CD14-positive monocyte (primary cell): ENCODE data around the gene RBP7. TPM values are rescaled to one million over a fixed set of nuclear protein-coding genes. Genes with fewer than 3 reads are reported as not detected.

Experiments used
- DNase-seq, 3 donors: peaks; one replicate each; pipeline ENCODE4 v3.0.0-alpha.2; 2011 to 2022
- H2AFZ ChIP-seq: 2 replicates; pipeline ENCODE4 v1.6.0; 2012; ENCODE audit warnings: mild to moderate bottlenecking, low read depth, low read length, inconsistent platforms; ENCODE audit not compliant: insufficient read depth, poor library complexity, severe bottlenecking
- H3K27ac ChIP-seq, 2 donors: 1 replicate in 1 of 2; 2 replicates in 1 of 2; pipeline ENCODE4 v1.5.1; 2012 to 2013; ENCODE audit warnings: low read length in 2 of 2, control low read depth in 1 of 2, inconsistent platforms in 1 of 2, low read depth in 1 of 2, mild to moderate bottlenecking in 1 of 2
- H3K27me3 ChIP-seq, 2 donors: one replicate each; pipeline versions ENCODE4 v1.6.0 to v1.6.1; 2011 to 2013; ENCODE audit warnings: low read length in 2 of 2; ENCODE audit not compliant: control insufficient read depth in 2 of 2, insufficient read depth in 2 of 2
- H3K36me3 ChIP-seq, 2 donors: replicated peaks in 1 of 2; 1 replicate in 1 of 2; 2 replicates in 1 of 2; pipeline versions ENCODE4 v1.5.1 to v1.6.1; 2012 to 2013; ENCODE audit warnings: low read length in 2 of 2, control low read depth in 1 of 2, inconsistent platforms in 1 of 2, mild to moderate bottlenecking in 1 of 2; ENCODE audit not compliant: insufficient read depth in 2 of 2, control insufficient read depth in 1 of 2
- H3K4me1 ChIP-seq, 2 donors: 1 replicate in 1 of 2; 2 replicates in 1 of 2; pipeline versions ENCODE4 v1.5.1 to v1.6.1; 2012 to 2013; ENCODE audit warnings: low read length in 2 of 2, control low read depth in 1 of 2, inconsistent platforms in 1 of 2, mild to moderate bottlenecking in 1 of 2, moderate library complexity in 1 of 2; ENCODE audit not compliant: insufficient read depth in 2 of 2, control insufficient read depth in 1 of 2
- H3K4me2 ChIP-seq: replicated peaks from 2 replicates; pipeline ENCODE3; 2012; ENCODE audit warnings: low read length, moderate library complexity, mild to moderate bottlenecking; ENCODE audit not compliant: poor library complexity, severe bottlenecking; ENCODE audit errors: extremely low read depth
- H3K4me3 ChIP-seq, 3 experiments: fragments of 200-600 bp in 1 of 3; sonication (generic) in 1 of 3; replicated peaks in 1 of 3; 1 replicate in 2 of 3; 2 replicates in 1 of 3; pipeline ENCODE4 v1.5.1; 2011 to 2013; ENCODE audit warnings: low read length in 3 of 3, mild to moderate bottlenecking in 3 of 3, control low read depth in 2 of 3, low read depth in 2 of 3, inconsistent platforms in 1 of 3, moderate library complexity in 1 of 3
- H3K79me2 ChIP-seq: 2 replicates; pipeline ENCODE4 v1.6.0; 2012; ENCODE audit warnings: mild to moderate bottlenecking, control low read depth, inconsistent platforms, low read length, moderate library complexity; ENCODE audit not compliant: insufficient read depth
- H3K9ac ChIP-seq: 2 replicates; pipeline ENCODE4 v1.6.0; 2017; ENCODE audit warnings: low read length, mild to moderate bottlenecking; ENCODE audit not compliant: insufficient read depth, poor library complexity, severe bottlenecking
- H3K9me3 ChIP-seq, 2 donors: replicated peaks in 1 of 2; 1 replicate in 1 of 2; 2 replicates in 1 of 2; pipeline versions ENCODE4 v1.5.1 to v1.6.1; 2012 to 2013; ENCODE audit warnings: low read length in 2 of 2, control low read depth in 1 of 2; ENCODE audit not compliant: control insufficient read depth in 1 of 2, insufficient read depth in 1 of 2
- H4K20me1 ChIP-seq: 2 replicates; pipeline ENCODE4 v1.6.0; 2012; ENCODE audit warnings: mild to moderate bottlenecking, low read length, control low read depth, moderate library complexity; ENCODE audit not compliant: insufficient read depth
- H3K27ac Mint-ChIP-seq, 7 donors: one replicate each; pipeline ENCODE4 v1.8.0; 2020; ENCODE audit warnings: mild to moderate bottlenecking in 7 of 7, mixed read lengths in 7 of 7, moderate library complexity in 6 of 7, inconsistent platforms in 2 of 7
- H3K27me3 Mint-ChIP-seq, 3 donors: one replicate each; pipeline ENCODE4 v1.8.0; 2021 to 2022; ENCODE audit warnings: low read depth in 3 of 3, mild to moderate bottlenecking in 3 of 3, mixed read lengths in 3 of 3, moderate library complexity in 3 of 3, inconsistent platforms in 1 of 3
- H3K36me3 Mint-ChIP-seq, 2 donors: one replicate each; pipeline ENCODE4 v1.8.0; 2020; ENCODE audit warnings: mixed read lengths in 2 of 2, inconsistent platforms in 1 of 2, mild to moderate bottlenecking in 1 of 2
- H3K4me1 Mint-ChIP-seq: one replicate; pipeline ENCODE4 v1.8.0; 2020; ENCODE audit warnings: mild to moderate bottlenecking, mixed read lengths
- H3K4me3 Mint-ChIP-seq, 2 donors: one replicate each; pipeline ENCODE4 v1.8.0; 2020; ENCODE audit warnings: mild to moderate bottlenecking in 2 of 2, mixed read lengths in 2 of 2, moderate library complexity in 1 of 2
- H3K9me3 Mint-ChIP-seq, 7 donors: one replicate each; pipeline ENCODE4 v1.8.0; 2020 to 2022; ENCODE audit warnings: mixed read lengths in 7 of 7, mild to moderate bottlenecking in 6 of 7, moderate library complexity in 6 of 7, inconsistent platforms in 2 of 7
- CTCF ChIP-seq: fragments of 200-600 bp; IDR thresholded peaks from one replicate; pipeline ENCODE4 v1.8.0; 2022; ENCODE audit warnings: antibody characterized with exemption, mild to moderate bottlenecking
- WGBS: methylation state at CpG from one replicate; pipeline ENCODE4 v1.1.5; 2013; ENCODE audit warnings: missing lambda C conversion rate; ENCODE audit not compliant: insufficient coverage; 5-methylcytosine and 5-hydroxymethylcytosine counted together
- intact Hi-C, 2 donors: fragments of 100-400 bp; cut with micrococcal nuclease; formaldehyde crosslinking; loops; one replicate each; pipeline versions ENCODE4 v1.15.0 to v1.15.1; 2023
- polyA plus RNA-seq, 3 donors: library from polyadenylated mRNA; depleted of rRNA in 1 of 3; unstranded in 2 of 3; stranded (reverse) in 1 of 3; fragments of 300-500 nt in 2 of 3; fragments of >200 nt in 1 of 3; fragmentation: Illumina TruSeq in 2 of 3; gene quantifications; 1 replicate in 2 of 3; 2 replicates in 1 of 3; pipeline ENCODE4 v1.2.3, GENCODE V29; 2012 to 2021
- small RNA-seq: library from RNA; depleted of rRNA; stranded (forward); fragments of <200 nt; gene quantifications from one replicate; pipeline ENCODE3, GENCODE V24; 2012; ENCODE audit warnings: low read depth; ENCODE audit not compliant: insufficient read length

RBP7 gene
- polyA plus RNA-seq, 3 donors, result 116 to 340 (median 306) TPM

DNA sequence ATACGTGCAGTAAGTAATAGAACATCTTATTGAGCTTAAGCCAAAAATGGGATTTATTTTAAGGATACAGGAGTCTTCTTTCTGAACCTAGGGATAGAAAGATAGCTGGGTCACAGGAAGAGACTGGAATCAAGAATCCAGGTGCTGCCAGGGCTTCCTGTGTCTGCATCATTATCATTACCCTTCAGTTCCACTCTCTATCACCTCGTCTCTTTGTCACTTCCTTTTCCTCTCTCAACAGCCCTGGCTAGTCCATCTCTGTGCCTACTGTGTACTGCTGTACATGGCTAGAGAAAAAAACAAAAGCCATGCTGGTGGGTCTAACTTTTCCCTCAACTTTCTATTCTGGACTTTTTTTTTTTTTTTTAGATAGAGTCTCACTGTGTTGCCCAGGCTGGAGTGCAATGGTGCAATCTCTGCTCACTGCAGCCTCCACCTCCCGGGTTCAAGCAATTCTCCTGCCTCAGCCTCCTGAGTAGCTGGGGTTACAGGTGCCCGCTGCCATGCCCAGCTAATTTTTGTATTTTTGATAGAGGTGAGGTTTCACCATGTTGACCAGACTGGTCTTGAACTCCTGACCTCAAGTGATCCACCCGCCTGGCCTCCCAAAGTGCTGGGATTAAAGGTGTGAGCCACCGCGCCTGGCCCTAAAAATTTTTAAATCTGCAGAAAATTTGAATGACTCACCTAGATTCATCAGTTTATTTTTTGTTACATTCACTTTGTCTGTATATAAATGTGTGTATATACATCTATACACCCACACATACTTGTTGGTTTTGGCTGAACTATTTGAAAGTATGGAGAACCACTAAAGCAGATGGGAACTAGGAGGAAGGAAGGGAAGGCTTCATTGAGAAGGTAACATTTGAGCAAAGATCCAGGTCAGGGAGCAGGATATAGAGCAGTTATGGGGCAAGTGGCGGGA lies 67.7 kb downstream of the RBP7 start:
- no peak overlapping the region for H3K4me2 ChIP-seq
- 63% methylated on average over 3 of the region's 8 CpGs for WGBS

GRCh38 chr1:10065344-10065685 lies 68.3 kb downstream of the RBP7 start:
- Mint-ChIP-seq H3K27ac (peak overlapping the region in 2 of 7 donors; percentile 45 to 48), H3K36me3 (peaks cover 17 to 30% of the 10 kb centered on the region in 2 donors), H3K4me3 (no peak overlapping the region), H3K9me3 (no peaks in the 10 kb centered on the region), H3K4me1 (peaks cover 45% of the 10 kb centered on the region), H3K27me3 (no peaks in the 10 kb centered on the region)
- Histone ChIP-seq H3K4me1 (peaks cover 32 to 37% of the 10 kb centered on the region in 2 donors), H2AFZ (no peak overlapping the region), H4K20me1 (peaks cover 97% of the 10 kb centered on the region), H3K9ac (no peak overlapping the region), H3K27me3 (no peaks in the 10 kb centered on the region), H3K27ac (no peak overlapping the region), H3K4me3 (no peak overlapping the region), H3K79me2 (peaks cover 79% of the 10 kb centered on the region), H3K4me2 (no peak overlapping the region), H3K36me3 (peaks cover 0 to 2% of the 10 kb centered on the region in 2 donors), H3K9me3 (no peaks in the 10 kb centered on the region)
- peak in 2 of 3 donors; percentile 1 to 9 for DNase-seq
- no peak for TF ChIP-seq CTCF
- intact Hi-C loops, result no loop called here
- WGBS, result 35% methylated on average over 3 of the region's 7 CpGs

More for the DNA sequence above, 67.7 kb downstream of the RBP7 start:
- peaks cover 80% of the 10 kb centered on the region for H3K79me2 ChIP-seq
- no peak overlapping the region for H3K4me3 ChIP-seq
- peaks cover 18 to 31% of the 10 kb centered on the region in 2 donors for H3K36me3 Mint-ChIP-seq
- peaks cover 32 to 37% of the 10 kb centered on the region in 2 donors for H3K4me1 ChIP-seq
- peak overlapping the region in 2 of 7 donors; percentile 35 to 48 for H3K27ac Mint-ChIP-seq
- no peaks in the 10 kb centered on the region for H3K9me3 ChIP-seq
- peaks cover 0 to 8% of the 10 kb centered on the region in 2 donors for H3K36me3 ChIP-seq
- intact Hi-C loops, result no loop called here
- no peak overlapping the region for H3K9ac ChIP-seq
- H3K4me1 Mint-ChIP-seq, result peaks cover 45% of the 10 kb centered on the region
- H3K27ac ChIP-seq, result no peak overlapping the region
- TF ChIP-seq CTCF, result no peak
- peaks cover 97% of the 10 kb centered on the region for H4K20me1 ChIP-seq
- H3K4me3 Mint-ChIP-seq, result no peak overlapping the region
- no peaks in the 10 kb centered on the region for H3K27me3 Mint-ChIP-seq
- DNase-seq, result no peak
- no peaks in the 10 kb centered on the region for H3K9me3 Mint-ChIP-seq
- H3K27me3 ChIP-seq, result no peaks in the 10 kb centered on the region
- no peak overlapping the region for H2AFZ ChIP-seq

Small RNA genes within 50 kb of the gene (small RNA-seq; reads per million reads assigned to genes)
- not detected for gene MIR5697

Other genes with a start within 250 kb of the RBP7 start
- 10 to 100 TPM in 1 of 3 donors, 1 to 10 TPM in 2; 5.2 to 25.2 (median 5.3) TPM for gene CLSTN1, start 173.3 kb upstream of the RBP7 start, polyA plus RNA-seq
- gene CTNNBIP1, start 87.0 kb upstream of the RBP7 start, polyA plus RNA-seq, result 10 to 100 TPM; 26.2 to 26.8 (median 26.3) TPM
- gene LZIC, start 53.8 kb upstream of the RBP7 start, polyA plus RNA-seq, result 10 to 100 TPM; 11.1 to 32.9 (median 28.2) TPM
- gene NMNAT1, start 53.8 kb upstream of the RBP7 start, polyA plus RNA-seq, result 1 to 10 TPM; 6.8 to 9.9 (median 7.1) TPM
- 10 to 100 TPM in 1 of 3 donors, 1 to 10 TPM in 2; 6.0 to 34.6 (median 9.2) TPM for gene UBE4B, start 35.7 kb downstream of the RBP7 start, polyA plus RNA-seq
- gene KIF1B, start 213.3 kb downstream of the RBP7 start, polyA plus RNA-seq, result 1 to 10 TPM; 3.0 to 7.0 (median 3.3) TPM